Hematopoietic multipotent progenitor cell treated with erythropoietin and hydrocortisone succinate and interleukin-3 and kit ligand, for 6 days (in vitro differentiated cells): ENCODE results near the gene MYOZ2.

Source experiments
- DNase-seq: peaks from one replicate; pipeline ENCODE4 v3.0.0-alpha.2; 2015

MYOZ2 gene

GRCh38 chr4:119135721-119136121 is at the start of gene MYOZ2:
Gene MYOZ2, plus strand, starts transcription at chr4:119135832. Its CDS starts 694 bp downstream, at chr4:119136526.
- DNase-seq: no peak

- DNase-seq: peak; percentile 16
Measured at GRCh38 chr4:119087121-119087520, 48.5 kb upstream of the MYOZ2 start.

DNA sequence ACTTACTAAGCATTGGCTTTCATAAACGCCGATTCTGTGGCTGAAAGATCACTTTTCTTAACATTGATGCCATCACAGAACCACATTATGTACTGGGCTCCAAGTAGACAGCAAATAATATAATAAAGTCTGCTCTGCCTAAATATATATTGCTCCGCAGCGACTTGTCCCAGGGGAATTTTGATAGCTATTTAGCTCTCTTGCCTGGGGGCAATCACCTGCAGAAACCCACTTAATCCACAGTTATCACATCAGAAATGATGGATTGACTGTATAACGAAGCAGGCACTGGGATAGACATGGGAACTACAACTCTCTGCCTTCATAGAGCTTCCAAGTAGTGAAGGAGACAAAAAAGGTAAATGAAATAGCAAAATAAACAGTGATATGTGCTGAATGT is 48.0 kb upstream of the MYOZ2 start:
- no peak for DNase-seq

- DNase-seq: no peak
Measured at GRCh38 chr4:119093042-119093827, 42.4 kb upstream of the MYOZ2 start.

DNA sequence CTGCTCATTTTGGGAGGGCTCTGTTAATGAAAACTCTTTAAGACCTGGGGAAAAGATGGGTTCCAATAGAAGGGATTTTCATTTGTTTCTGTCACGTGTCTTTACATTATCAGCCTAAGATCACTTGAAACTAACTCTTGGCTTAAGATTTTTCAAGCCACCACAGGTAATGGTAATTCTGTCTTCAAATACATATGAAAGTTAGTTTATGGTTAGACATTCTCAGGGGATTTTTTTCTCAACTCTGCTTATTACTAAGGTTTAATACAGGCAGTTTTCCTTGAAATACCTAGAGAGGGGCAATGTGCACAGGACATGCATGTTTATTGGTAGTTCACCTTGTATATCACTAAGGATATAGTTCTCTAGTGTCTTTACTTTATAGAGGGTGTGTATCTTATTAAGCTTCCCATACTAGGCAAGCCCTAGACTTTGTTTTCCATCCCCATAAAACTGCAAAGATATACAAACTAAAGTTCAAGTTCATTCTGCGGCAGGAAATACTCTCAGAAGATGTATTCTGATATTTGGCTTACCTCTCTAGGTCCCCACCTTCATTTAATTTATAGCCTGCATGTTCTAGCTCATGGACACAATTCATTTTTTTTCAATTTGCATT is 38.2 kb upstream of the MYOZ2 start:
- DNase-seq: no peak

GRCh38 chr4:119098306-119098705 is 37.3 kb upstream of the MYOZ2 start:
- no peak for DNase-seq

GRCh38 chr4:119099227-119099810 is 36.3 kb upstream of the MYOZ2 start:
- DNase-seq: peak; percentile 15

DNA sequence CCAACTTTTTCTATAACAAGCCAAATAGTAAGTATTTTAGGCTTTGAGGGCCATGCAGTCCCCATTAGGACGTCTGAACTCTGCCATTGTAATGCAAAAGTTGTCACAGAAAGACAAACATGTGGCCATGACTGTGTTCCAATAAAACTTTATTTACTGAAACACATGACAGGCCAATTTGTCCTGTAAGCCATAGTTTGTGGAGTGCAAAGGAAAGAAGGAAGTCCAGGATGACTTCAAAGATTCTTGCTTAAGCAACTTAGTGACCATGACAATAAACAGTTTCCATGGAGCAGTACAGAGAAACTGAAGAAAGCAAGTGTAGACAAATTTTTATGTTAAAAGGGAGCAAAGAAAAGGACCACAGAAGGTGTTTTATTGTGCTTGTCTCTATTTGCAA is 35.0 kb upstream of the MYOZ2 start:
- peak; percentile 7 for DNase-seq

DNA sequence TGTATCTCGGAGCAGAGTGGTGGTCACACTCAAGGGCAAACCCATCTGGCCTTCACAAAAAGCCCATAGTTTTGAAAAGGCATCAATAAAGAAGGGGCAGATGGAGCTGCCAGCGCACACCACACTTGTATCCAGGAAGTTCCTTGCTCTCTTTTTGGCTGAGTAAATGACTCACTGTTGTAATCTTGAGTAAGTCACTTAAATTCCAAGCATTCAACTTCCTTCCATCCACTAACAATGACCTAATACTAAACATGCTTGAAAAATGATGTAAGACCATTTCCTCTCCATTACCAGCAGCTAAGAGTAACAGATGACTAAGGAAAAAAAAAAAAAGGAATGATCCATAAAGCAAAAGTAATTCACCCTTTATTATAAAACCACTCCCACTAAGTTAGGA is 32.4 kb upstream of the MYOZ2 start:
- peak; percentile 7 for DNase-seq

GRCh38 chr4:119104644-119105273 is 30.9 kb upstream of the MYOZ2 start:
- no peak for DNase-seq

GRCh38 chr4:119105605-119106004 is 30.0 kb upstream of the MYOZ2 start:
- DNase-seq: peak; percentile 20

GRCh38 chr4:119106036-119107000 is 29.3 kb upstream of the MYOZ2 start:
- DNase-seq: no peak

DNA sequence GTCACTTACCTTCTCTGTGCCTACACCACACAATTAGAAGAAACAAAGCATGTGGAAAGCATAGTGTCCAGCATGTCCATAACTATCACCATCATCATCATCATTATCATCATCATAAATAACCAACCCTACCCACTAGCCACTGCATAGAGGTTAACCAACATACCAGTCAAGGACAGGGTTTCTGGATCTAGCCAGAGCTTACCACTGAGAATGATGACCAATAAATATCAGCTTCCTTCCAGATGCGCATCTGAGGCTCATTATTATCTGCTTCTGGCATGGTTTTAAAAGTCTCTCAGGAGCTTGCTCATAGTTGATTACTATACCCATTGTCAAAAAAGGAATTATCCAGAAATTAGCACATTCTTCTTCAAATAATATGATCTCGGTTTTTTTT is 25.5 kb upstream of the MYOZ2 start:
- no peak for DNase-seq

DNA sequence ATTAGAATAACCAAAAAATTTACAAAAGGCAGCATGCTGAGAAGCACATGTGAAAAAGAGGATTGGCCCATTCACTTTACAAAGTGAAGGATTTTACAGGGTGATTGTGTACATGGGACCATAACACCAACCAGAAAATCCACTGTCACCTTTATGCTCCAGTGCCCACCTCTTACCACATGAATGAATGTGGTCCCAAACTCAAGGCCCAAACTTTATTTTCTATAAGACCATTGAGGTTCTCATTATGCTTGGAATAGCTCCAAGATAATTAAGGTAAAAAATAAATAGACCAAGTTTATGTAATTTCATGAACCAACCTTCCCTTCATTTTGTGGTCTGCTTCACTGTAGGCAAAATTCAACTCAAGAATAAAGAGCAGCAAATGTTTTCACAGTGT is 24.3 kb upstream of the MYOZ2 start:
- DNase-seq: no peak

GRCh38 chr4:119113033-119113655 is 22.5 kb upstream of the MYOZ2 start:
- peak; percentile 42 for DNase-seq

DNA sequence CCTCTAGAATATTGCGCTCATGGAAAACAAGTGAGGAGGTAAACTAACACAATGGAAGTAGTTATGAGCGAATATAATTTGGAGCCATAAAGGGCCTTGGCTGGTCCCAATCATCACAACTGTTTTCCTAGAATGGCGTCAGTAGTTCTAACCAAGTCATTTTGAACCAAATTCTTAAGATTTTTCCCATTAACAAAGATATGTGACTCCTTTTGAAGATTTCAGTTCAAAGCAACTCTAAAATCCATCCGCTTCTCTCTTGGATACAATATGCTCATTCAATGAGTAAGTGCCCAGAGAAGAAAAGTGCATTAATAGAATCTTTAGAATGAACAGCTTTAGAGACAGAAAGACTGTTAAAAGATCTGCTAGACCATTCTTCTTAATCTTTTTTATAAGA is 19.6 kb upstream of the MYOZ2 start:
- DNase-seq: no peak

DNA sequence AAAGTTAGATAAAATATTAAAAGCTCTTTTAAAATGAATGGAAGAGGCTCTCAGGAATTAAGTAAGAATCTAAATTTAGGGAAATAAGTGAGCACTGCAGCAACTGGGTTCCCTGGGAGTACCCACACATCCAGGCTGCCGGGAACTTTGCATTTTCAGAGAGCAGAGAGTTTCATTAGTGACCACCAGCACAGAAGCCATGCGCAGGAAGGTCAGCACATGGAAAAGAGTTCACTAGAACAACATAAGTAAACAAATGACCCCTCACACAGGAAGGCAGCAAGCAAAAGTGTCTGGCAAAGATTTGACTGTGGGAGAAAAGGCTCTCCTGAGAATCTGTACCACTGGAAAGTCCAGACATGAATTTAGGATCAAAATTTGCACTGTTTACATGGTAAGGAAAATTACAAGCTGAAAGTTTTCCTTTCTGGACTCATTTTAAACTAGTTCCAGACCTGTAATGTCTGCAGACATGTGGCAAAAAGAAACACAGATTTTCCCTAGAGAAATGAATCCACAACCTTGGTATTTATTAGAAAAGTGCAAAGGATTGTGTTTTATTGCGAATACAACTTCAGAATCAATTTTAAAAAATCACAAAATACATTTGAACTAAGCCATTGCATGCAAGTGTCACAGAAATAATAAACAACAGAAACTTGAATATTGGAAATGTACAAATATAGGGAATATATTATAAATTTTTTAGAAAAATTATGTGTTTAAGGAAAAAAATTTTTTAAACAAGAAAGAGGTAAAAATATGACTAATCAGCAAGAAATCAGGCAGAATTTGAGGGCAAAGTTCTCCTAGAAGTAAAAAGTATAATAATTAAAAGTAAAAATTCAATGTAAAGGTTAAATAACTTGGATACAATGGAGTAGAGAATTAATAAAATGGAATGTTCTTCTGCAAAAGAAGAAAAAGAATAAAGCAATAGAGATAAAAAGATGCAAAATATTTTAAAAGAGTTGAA is 18.4 kb upstream of the MYOZ2 start:
- no peak for DNase-seq

DNA sequence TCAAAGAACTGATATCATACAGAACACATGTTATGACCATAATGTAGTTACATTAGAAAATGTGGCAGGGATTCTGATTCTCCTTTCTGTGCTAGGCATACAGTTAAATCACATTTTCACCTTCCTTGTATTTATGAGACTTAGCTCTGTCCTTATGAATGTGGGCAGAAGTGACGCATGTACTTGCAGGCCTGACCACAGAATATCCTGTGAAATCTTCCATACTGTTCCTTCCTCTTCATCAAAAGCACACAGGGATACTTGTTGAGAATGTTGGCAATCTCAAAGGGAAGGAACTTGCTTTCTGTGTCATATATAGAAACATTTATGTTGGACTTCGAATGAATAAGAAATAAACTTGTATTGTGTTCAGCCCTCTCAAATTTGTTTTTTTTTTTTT is 17.2 kb upstream of the MYOZ2 start:
- no peak for DNase-seq

DNA sequence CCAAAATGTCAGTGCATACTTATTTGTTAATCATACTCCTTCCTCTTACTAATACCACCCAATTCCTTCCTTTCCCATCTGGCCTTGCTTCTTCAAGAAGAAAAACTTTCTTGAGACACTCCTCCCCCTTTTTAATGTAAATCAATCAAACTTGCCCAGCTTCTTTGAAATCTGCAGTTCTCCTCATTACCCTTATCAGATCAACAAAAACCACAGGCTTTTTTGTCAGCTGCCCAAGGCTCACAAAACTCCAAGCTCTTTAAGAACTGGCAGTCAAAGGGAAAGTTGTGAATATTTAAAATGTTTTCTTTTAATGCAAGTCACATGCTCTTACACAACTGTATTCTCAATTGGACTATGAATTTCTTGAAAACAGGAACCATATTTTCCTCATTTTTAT is 11.3 kb upstream of the MYOZ2 start:
- peak; percentile 42 for DNase-seq

- DNase-seq: peak; percentile 29
Measured at GRCh38 chr4:119125931-119126330, 9.7 kb upstream of the MYOZ2 start.

DNA sequence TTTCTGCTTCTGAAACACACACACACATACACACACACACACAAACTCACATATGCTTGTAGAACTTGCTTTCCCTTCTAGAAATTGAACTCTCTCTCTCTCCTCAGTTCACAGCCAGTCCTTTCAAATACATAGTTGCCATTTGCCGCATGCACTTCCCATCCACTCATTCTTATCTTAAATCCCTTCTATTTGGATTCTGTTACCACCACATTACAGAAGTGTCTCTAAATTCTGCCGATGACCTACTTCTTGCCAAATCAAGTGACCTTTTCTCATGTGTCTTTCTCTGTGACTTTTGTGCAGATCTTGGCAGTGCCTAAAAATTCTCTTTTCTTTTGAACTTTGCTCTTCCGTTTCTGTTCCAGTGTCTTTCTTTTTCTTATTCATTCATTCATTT is 7.5 kb upstream of the MYOZ2 start:
- DNase-seq: no peak
